HG02763 (cell line): ENCODE data around the gene VAV2.

Experiments used
- ATAC-seq: cut with Tn5 transposase; IDR thresholded peaks from one replicate; pipeline ENCODE4 v1.9.1; 2021; ENCODE audit warnings: mild to moderate bottlenecking, moderate library complexity; ENCODE audit not compliant: unreplicated experiment

VAV2 gene

DNA sequence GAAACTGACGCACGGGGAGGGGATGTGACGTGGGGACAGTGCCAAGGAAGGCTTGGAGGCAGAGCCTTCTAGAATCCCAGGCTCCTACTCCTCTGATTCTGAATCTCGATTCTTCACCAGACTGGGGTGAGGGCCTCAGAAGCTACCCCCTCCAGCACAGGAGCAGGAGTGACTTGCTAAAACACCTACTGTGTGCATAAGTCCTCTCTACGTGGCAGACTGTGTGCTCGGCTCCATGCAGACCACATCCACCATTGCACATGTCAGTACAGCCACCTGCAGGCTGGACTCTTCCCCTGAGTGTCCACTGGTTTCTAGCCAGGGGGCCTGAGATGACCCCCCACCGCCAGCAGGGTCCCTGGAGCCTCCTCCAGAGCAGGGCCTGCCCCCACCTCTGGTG, 182.8 kb downstream of the VAV2 start:
- ATAC-seq = no peak

DNA sequence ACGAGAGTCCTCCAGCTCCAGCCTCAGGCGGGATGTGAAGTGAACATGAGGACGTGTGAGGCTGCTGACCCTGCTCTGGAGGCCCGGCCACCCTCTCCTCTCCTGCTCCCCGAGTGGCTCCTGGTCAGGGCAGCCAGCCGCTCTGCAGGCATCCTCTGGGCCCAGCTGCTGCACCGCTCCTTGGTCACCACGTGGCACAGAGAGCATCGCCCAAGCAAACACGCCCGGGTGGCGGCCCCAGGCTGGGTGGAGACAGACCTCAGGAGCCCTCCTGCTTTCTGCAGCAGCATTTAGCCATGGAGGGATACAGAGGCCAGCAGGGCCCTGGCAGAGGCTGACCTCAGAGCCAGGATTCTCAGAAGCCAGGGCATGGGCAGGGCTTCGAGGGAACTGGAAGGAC, 184.3 kb downstream of the VAV2 start:
- ATAC-seq = no peak

DNA sequence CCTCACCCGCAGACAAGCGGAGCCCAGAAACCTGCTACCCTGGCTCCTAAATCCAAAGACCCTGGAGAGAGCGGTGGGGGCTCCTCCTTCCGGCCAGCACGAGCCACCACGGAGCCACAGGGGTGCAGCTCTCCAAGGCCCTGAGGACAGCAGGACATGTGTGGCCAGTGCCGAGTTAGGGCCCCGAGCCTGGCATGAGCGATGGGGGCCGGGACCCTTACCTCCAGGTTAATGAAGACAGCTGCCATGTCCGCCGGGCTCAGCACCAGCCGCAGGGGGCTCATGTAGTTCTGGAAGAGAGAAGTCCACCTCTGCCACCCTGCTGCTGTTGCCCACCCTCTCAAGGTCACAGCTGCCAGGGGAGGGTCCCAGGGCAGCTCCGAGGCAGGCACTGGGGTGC, 185.1 kb downstream of the VAV2 start:
- no peak for ATAC-seq

DNA sequence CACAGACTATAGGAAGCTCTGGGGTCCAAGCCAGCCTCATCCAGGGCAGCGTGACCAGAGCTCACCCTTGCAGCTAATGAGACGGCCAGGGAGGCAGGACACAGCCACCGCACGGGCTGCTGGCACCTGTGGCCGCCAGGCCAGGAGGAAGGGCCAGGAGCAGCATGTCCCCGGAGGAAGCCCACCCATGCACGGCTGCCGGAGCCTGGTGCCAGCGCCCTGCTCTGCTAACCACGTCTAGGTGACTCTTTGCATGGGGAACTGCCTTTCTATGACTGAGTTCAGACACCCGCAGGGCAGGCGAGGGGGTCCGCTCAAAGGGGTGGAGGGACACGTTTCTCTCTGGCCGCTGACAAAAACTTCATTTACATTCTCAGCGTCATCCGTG, 185.5 kb downstream of the VAV2 start:
- no peak for ATAC-seq

DNA sequence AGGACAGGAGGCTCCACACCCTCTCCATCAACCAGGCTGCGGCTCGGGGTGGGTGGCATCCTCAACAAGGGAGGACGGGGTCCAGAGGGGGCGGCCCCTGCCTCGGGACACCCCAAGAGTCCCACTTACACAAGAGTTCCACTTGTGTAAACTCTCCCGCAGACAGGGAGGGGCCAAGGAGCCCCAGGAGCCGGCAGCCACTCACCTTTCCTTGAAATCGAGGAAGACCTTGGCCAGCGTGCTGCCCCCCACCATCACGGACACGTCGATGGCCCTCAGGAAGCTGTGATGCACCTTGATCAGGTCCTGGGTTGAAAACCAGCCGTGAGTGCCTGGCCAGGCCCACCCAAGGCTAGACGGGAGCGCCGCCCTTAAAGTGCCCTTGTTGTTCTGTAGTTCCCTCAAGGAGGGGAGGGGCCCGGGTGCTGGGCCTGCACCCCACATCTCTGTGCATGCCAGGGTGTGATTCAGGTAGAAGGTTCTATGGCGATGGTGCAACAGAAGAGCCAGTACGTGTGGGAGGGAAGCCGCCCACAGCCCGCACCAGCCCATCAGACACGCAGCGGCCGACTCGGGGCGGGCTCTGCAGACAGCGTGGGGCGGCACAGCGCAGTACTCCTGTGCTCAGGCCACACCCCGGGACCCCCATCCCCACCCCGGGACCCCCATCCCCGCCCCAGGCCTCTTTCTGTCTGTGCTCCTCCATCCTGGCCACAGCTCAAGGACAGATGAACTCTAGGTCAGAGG, 186.1 kb downstream of the VAV2 start:
- no peak for ATAC-seq

DNA sequence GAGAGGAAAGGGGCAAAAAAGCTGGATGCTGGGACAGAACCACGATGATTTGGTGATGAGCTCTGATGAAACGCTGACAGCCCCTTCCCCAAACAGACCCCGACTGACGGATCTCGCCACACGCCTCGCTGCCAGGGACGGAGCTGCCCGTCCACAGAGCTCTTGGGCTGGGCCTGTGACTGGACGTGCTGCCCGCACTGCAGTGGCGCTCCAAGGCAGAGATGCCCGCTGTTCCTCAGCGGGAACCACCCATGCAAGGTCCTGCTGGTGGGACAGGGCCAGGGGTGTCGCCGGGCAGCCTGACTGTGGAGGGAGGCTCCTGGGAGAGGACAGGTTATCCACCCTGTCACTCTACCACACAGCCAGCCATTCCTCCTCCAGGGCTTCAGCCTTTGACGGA, 187.9 kb downstream of the VAV2 start:
- no peak for ATAC-seq

DNA sequence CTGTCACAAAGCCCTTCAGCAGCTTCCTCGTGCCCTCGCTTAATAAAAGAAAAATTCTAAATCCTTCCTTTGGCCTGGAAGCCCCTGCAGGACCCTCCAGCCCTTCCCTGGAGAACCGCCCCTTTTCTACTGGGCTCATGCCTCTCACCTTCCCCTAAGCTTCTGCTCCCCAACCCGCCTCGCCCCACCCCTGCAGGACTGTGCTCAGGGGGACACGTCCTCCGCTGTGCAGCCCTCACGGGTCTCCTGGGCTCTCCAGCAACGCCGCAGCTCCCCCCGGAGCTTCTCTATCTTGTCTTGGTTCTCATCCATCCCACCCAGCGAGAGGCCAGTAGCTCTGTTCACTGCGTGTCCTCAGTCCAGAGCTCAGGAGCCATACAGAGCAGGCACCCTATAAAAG, 188.4 kb downstream of the VAV2 start:
- no peak for ATAC-seq

DNA sequence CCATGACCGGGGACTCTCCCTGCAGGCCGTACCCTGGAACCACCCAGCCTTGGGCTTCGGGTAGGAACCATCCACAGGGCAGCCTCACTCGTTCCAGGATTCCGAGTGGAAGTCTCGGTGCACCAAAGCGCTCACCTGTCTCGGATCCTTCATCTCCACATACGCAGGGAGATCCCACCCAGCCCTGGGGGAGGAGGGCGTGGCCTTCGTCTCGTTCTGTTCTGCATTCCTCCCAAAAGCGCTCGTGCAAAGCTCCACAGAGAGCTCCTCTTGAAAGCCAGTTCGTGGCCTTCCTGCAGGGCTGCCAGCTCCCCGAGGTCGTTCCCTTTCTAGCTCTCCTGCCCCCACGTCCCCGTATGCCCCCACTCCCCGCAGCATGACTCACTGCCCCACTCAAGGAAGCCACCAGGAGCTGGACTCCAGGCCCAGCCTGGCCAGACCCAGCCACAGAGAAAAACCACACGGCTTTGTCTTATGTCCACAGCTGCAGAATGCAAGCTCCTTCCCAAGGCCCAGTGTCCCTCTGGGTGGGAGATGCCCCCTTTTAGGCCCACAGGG, 189.0 kb downstream of the VAV2 start:
- ATAC-seq = no peak

DNA sequence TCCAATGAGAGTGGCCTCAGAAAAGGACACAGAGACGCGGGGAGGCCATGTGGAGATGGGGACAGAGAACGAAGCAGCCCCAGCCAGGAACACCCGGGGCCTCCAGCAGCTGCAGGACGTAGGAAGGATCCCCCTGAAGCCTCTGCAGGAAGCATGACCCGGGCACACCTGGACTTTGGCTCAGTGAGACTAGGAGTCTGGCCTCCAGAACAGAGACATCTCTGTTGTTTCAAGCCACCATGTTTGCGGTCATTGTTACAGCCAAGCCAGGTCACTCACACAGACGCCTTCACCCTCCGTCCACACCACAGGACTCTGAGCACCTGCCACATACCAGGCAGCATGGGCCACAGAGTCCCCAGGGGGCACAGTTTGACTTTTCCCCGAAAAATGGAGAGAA, 190.4 kb downstream of the VAV2 start:
- ATAC-seq = no peak

DNA sequence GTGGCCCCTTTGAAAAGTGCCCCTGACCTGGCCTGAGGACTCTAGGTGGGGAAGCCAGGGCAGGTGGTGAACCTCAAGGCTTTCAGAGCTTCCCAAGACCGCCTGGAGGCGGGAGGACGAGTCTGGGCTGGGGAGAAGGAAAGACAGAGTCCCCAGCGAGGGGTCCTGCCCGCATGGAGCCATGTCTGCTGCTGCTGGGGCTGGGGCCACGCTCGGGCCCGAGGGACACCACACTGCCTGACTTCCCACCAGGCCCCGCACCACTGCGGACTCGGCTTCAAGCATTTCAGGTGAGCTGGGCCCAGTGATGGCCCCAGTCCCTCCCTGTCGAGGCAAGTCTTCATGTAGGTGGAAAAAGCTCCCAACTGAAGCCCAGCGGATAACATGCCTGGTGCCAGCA, 191.9 kb downstream of the VAV2 start:
- no peak for ATAC-seq

DNA sequence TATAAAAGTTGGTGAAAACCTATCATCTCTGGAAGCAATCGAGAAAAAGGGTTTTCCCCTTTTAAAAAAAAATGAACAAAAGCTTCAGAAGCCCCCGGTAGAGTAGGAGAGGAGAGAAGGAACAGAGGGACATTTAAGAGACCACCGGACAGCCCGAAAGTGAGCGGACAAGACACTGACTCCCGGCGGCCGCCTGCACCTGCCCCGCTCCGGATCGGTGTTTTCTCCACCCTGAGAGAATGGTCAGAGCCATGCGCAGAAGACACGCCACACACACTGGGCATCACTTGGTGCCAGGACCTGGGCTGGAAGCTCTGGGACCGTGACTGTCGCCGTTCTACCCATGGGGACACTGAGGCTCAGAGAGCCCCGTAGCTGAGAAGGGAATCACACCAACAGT, 192.4 kb downstream of the VAV2 start:
- ATAC-seq = no peak

DNA sequence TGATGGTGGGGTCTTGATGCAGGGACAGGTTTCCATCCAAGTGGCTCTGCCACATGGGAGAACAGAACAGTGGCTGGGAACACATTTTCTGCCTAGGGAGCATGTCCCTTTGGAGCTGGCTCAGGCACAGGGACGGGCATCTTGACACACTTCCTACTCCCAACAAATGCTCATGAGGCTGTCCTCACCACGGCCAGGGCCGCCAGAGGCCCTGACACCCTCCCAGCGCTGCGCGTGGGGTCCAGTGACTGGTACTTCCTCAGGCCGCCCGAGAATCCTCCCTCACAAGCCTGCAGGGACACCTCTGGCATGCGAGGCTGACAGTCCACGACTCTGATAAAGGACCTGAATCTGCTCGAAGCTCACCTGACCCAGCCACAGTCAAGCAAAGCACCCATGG, 193.0 kb downstream of the VAV2 start:
- ATAC-seq = no peak

DNA sequence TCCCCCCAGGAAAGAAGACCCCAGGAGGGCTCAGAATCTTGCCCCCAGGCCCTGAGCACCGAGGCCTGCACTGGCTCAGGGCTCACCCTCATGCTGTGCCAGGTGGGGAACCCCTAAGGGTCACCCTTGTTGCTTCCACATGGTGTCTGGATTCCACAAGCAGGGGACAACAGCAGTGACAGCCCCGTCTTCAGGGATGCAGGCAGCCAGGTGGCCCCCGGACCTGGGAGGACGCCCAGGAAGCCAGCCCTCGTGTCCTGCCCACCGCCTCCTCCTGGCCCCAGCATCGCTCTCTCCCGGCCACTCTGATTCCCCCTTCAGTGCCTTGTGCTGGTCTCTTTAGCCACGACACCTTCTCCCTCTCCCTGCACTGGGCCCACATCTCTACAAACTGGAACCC, 194.0 kb downstream of the VAV2 start:
- ATAC-seq = no peak

DNA sequence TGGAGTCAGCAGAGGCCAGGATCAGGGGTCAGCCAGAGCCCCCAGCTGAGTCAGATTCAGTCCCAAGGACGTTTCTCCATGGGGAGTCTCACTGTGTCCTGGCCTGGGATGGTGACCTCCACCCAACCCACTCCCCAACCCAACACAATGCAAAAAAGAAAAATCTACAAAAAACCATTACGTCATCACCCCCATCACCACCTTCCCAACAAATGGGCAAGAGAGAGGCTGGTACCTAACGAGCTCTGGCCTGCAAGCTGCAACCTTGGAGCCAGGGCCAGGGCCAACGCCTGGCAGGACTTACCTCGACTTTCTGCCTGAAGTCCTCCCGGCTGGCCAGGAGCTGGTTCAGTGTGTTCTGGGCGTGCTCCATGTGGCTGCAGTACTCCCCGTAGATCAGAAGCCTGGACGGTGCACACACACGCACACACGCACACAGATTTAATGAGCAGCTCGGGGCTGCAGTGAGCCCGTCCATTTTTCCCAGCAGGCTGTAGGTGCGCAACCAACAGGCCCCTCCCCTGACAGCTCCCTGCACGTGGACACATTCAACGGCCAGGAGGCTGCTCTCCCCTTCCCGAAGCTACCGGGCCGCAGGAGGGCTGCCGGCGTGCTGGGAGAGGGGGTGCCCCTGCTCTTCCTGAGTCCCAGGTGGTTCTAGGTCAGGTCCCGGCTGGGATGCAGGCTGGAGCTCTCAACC, 194.6 kb downstream of the VAV2 start:
- no peak for ATAC-seq

DNA sequence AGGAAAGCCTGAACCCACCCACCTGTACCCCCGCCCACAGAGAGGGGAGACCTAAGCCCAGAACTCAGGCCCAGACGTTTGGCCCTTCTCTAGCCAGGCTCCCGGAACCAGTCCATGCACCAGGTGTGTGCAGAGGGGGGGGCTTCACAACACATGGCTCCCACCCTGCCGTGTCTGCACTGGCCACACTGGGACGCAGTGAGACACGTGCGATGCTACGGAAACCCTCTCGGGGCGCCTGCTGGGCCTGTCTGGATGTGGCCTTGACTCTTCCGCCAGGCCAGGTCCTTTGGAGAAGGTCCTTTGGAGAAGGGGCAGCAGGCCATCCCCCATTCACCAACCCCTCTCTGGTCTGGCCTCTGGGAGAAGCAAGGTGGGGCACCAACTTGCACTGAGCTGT, 195.6 kb downstream of the VAV2 start:
- ATAC-seq = no peak

DNA sequence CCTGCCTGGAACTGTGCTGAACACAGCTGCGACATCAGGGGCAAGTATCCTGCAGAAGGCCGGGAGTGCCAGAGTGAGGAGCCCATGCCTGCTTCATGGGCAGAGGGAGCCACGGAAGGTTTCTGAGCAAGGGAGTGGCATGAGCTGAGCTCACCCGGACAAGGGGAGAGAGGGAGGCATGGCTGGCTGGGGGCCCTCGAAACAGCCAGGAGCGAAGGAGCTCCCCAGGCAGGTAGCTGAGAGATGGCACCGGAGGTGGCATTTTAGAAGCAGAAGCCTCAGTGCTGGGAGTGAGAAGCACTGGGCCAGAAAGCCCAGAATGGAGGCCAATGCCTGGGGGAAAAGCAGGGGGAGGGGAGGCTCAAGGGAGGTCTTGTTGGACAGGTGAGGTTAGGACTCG, 197.1 kb downstream of the VAV2 start:
- no peak for ATAC-seq

DNA sequence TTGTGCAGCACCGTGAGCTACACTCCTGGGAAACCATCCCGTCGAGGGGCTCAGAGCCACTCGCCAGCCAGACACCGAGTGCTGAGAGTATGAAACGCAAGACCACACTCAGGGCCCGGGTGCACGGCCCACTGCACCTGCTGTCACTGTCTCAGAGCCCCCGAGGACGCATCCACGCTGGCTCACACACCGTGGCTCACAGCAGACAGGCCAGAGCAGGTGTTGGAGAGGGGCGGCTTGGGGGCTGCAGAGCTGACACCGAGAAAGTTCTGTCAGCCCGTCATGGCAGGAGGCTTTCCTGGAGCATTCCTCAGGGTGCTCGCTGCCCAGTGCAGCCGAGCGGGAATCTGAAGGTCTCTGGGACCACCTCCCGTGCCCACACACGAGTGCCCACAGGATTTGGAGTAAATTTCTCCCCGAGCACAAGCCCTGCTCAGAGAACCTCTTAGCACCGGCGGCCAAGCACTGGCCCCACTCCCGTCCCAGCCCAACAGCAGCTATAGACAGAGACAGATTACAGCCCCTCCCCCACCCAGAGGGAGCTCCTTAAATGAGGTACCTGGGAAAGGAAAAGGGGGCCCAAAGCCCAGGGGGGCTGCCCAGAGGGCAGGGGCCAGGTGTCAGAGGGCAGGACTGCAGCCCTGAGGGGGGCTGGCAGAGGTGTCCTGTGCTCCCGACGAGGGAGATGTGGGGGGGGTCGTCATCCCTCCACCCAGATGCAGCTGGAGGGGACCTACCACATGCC, 197.9 kb downstream of the VAV2 start:
- ATAC-seq = no peak

DNA sequence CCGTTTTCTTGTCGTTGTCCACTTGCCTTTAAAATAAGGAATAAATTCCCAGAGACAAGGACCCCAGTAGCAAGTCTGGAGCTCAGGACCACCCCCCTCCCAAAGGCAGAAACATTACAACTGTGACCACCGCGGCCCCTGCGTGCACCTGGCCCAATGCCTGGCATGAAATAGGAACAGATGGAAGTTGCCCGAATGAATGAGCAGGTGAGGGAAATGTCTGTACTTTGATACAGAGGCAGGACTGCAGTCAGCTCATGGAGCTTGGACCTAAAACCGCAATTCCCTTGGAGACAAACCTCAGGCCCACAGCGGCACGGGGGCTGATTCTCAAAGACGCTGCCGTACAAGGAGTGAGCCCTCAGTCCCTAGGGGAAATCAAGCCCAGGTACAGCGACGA, 198.7 kb downstream of the VAV2 start:
- ATAC-seq = no peak

DNA sequence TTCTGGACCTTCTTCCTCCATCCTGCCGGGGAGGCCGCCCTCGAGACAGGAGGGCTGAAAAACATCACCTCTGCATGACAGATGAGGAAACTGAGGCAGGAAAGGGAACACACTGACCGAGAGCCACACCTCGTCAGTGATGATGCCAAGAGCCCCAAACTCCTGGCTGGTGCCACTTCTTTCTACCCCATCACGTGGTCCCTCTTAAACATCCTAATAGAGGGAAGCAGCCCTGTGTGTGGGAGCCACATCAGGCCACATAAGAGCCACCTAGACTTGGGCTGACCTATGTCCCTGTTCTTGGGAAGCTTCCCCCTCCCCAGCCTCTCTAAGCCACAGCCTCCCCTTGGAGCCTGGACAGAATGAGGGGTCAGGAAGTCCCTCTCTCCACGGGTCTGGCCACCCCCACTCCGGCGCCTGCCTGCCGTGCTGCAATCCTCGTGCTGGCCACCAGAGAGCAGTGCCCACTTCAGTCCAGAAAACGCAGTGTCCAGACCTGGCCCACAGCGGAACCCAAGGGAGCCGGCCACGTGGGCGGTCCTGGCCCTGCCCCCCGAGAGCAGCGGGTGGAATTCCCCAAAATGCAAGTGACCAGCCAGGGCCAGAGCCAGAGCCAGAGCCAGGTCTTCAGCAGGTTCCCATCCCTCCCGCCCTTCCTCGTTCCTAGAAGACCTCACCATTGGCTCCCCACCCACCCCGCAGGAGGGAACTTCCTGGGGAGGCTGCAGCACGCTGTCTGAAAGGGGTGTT, 199.2 kb downstream of the VAV2 start:
- peak; percentile 48 for ATAC-seq

DNA sequence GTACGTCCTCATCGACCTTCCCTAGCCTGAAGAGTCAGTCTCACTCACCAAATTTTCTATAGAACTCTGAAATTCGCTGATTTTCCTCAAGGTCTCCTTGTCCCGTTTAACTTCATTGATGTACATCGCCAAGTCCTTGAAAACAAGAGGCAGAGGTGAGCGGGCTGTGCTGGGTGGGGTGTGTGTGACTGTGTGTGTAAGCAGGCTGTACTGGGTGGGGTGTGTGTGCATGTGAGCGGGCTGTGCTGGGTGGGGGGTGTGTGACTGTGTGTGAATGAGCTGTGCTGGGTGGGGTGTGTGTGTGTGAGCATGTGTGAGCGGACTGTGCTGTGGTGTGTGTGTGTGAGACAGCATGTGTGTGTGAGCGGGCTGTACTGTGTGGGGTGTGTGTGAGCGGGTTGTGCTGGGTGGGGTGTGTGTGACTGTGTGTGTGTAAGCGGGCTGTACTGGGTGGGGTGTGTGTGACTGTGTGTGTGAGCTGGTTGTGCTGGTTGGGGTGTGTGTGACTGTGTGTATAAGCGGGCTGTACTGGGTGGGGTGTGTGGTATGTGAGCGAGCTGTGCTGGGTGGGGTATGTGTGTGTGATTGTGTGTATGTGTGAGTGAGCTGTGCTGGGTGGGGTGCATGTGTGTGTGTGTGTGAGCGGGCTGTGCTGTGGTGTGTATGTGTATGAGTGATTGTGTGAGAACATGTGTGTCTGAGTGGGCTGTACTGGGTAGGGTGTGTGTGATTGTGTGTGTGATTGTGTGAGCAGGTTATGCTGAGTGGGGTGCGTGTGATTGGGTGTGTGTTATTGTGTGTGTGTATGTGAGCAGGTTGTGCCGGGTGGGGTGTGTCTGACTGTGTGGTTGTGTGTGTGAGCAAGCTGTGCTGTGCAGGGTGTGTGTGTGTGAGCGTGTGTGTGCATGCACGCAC, 200.1 kb downstream of the VAV2 start:
- ATAC-seq = no peak
